Esophagus squamous epithelium (tissue), 5 donors: ENCODE data around the gene PTPN9. TPM values are rescaled to one million over a fixed set of nuclear protein-coding genes. Genes with fewer than 3 reads are reported as not detected.
"Not testable (repeated sequence)": the region's sequence is repeated elsewhere in the genome, so short reads cannot be mapped to it uniquely, and the experiment has no call there.

Experiments
- DNase-seq: peaks from one replicate; lab custom pipeline; 2025; lab: John Stamatoyannopoulos, UW
- H3K27ac ChIP-seq, 4 donors: fragments of 200-600 bp; sonication (generic); one replicate each; pipeline ENCODE4 v1.5.1; 2016 to 2019; ENCODE audit warnings: mild to moderate bottlenecking in 1 of 4
- H3K27me3 ChIP-seq, 4 donors: fragments of 200-600 bp; sonication (generic); 1 replicate in 3 of 4; 2 replicates in 1 of 4; pipeline versions ENCODE4 v1.5.1 to v1.6.0; 2017 to 2021; ENCODE audit warnings: antibody characterized with exemption in 1 of 4
- H3K36me3 ChIP-seq, 3 donors: fragments of 200-600 bp; sonication (generic); one replicate each; pipeline ENCODE4 v1.5.1; 2016 to 2019
- H3K4me1 ChIP-seq, 3 donors: fragments of 200-600 bp; sonication (generic); one replicate each; pipeline ENCODE4 v1.5.1; 2017 to 2019
- H3K4me3 ChIP-seq, 4 donors: fragments of 200-600 bp; sonication (generic); 1 replicate in 3 of 4; 2 replicates in 1 of 4; pipeline ENCODE4 v1.5.1; 2016 to 2019; ENCODE audit warnings: mild to moderate bottlenecking in 2 of 4, moderate library complexity in 1 of 4
- H3K9me3 ChIP-seq, 3 donors: fragments of 200-600 bp; sonication (generic); one replicate each; pipeline ENCODE4 v1.5.1; 2016 to 2019
- CTCF ChIP-seq, 6 experiments: fragments of 450-650 bp in 4 of 6; fragments of 200-600 bp in 2 of 6; sonication (generic) in 2 of 6; IDR thresholded peaks; one replicate each; pipeline ENCODE4 v1.5.1; 2016 to 2019; ENCODE audit warnings: antibody characterized with exemption in 6 of 6, mild to moderate bottlenecking in 4 of 6, moderate library complexity in 4 of 6
- POLR2A ChIP-seq, 4 donors: fragments of 450-650 bp; IDR thresholded peaks; one replicate each; pipeline ENCODE4 v1.6.1; 2017; ENCODE audit warnings: antibody characterized with exemption in 4 of 4, mild to moderate bottlenecking in 4 of 4, moderate library complexity in 3 of 4
- WGBS, 2 donors: methylation state at CpG; one replicate each; pipeline ENCODE4 v1.1.5; 2018; 5-methylcytosine and 5-hydroxymethylcytosine counted together
- intact Hi-C: fragments of 100-400 bp; cut with DNase I; formaldehyde crosslinking; loops from one replicate; pipeline ENCODE4 v1.15.0; 2022
- total RNA-seq, 4 donors: library from RNA; depleted of rRNA; stranded (reverse); fragments of >200 nt; gene quantifications; one replicate each; pipeline ENCODE4 v1.1.0, GENCODE V29; 2016
- donor health status: DM: yes; HTN: yes; CAD: no.

The PTPN9 gene
- total RNA-seq, 4 donors from 2014 or later = 4.9 to 13.5 (median 8.5) TPM

- H3K36me3 ChIP-seq = peaks cover 0 to 75% (median 0%) of the 10 kb centered on the region in 3 donors
These were observed 76.8 kb downstream of the PTPN9 start for GRCh38 chr15:75502360-75502759.

GRCh38 chr15:75493732-75494131 is 85.4 kb downstream of the PTPN9 start:
- Histone ChIP-seq H3K36me3 (peaks cover 0 to 70% (median 0%) of the 10 kb centered on the region in 3 donors), H3K9me3 (no peaks in the 10 kb centered on the region), H3K27ac (no peak overlapping the region), H3K27me3 (no peaks in the 10 kb centered on the region), H3K4me3 (no peak overlapping the region), H3K4me1 (no peaks in the 10 kb centered on the region)
- 86 to 89% methylated on average over 4 of the region's 4 CpGs for WGBS, 2 donors
- no peak for TF ChIP-seq POLR2A (IDR thresholded peaks at IDR 0.05)
- TF ChIP-seq CTCF (IDR thresholded peaks at IDR 0.05) = no peak
- no peak for DNase-seq
- intact Hi-C loops = no loop called here

More at GRCh38 chr15:75502360-75502759, 76.8 kb downstream of the PTPN9 start:
- TF ChIP-seq CTCF (IDR thresholded peaks at IDR 0.05) (no peak), POLR2A (IDR thresholded peaks at IDR 0.05) (no peak)
- Histone ChIP-seq H3K27ac (no peak overlapping the region), H3K9me3 (no peaks in the 10 kb centered on the region), H3K4me1 (no peaks in the 10 kb centered on the region), H3K4me3 (no peak overlapping the region), H3K27me3 (no peaks in the 10 kb centered on the region)
- intact Hi-C loops = no loop called here
- no peak for DNase-seq
- WGBS, 2 donors = 93 to 96% methylated on average over 8 of the region's 8 CpGs

- Histone ChIP-seq H3K9me3 (no peaks in the 10 kb centered on the region), H3K27me3 (no peaks in the 10 kb centered on the region), H3K4me3 (no peak overlapping the region), H3K4me1 (no peaks in the 10 kb centered on the region), H3K27ac (no peak overlapping the region), H3K36me3 (peaks cover 0 to 61% (median 5%) of the 10 kb centered on the region in 3 donors)
- TF ChIP-seq POLR2A (IDR thresholded peaks at IDR 0.05) (no peak), CTCF (IDR thresholded peaks at IDR 0.05) (no peak)
- WGBS, 2 donors = 54 to 82% methylated on average over 1 of the region's 1 CpG
- DNase-seq = no peak
- intact Hi-C loops = no loop called here
These were observed 95.2 kb downstream of the PTPN9 start for GRCh38 chr15:75483961-75484360.

GRCh38 chr15:75483556-75483955 is 95.6 kb downstream of the PTPN9 start:
- H3K9me3 ChIP-seq, H3K27me3 ChIP-seq, H3K4me3 ChIP-seq, intact Hi-C loops, H3K27ac ChIP-seq, DNase-seq, H3K4me1 ChIP-seq: not testable (repeated sequence)
- WGBS, 2 donors = 82 to 87% methylated on average over 5 of the region's 5 CpGs
- peaks cover 3 to 61% (median 5%) of the 10 kb centered on the region in 3 donors for H3K36me3 ChIP-seq

- no peak for DNase-seq
- intact Hi-C loops = no loop called here
- H3K4me3 ChIP-seq = no peak overlapping the region
- H3K4me1 ChIP-seq = no peaks in the 10 kb centered on the region
- no peaks in the 10 kb centered on the region for H3K27me3 ChIP-seq
- TF ChIP-seq CTCF (IDR thresholded peaks at IDR 0.05) (no peak), POLR2A (IDR thresholded peaks at IDR 0.05) (no peak)
- H3K9me3 ChIP-seq = no peaks in the 10 kb centered on the region
- WGBS, 2 donors = 85 to 96% methylated on average over 1 of the region's 1 CpG
- peaks cover 4 to 61% (median 6%) of the 10 kb centered on the region in 3 donors for H3K36me3 ChIP-seq
- no peak overlapping the region for H3K27ac ChIP-seq
These were observed 96.0 kb downstream of the PTPN9 start for GRCh38 chr15:75483106-75483505.

- intact Hi-C loops, H3K4me1 ChIP-seq, H3K27ac ChIP-seq, H3K9me3 ChIP-seq, H3K27me3 ChIP-seq, H3K4me3 ChIP-seq, DNase-seq: not testable (repeated sequence)
- WGBS, 2 donors = 85 to 97% methylated on average over 10 to 12 of the region's 54 CpGs
- H3K36me3 ChIP-seq = peaks cover 4 to 62% (median 9%) of the 10 kb centered on the region in 3 donors
These were observed 98.7 kb downstream of the PTPN9 start for GRCh38 chr15:75480463-75480862.
